ENCODE results near the gene PSMB3.
"Not testable (repeated sequence)": the region's sequence is repeated elsewhere in the genome, so short reads cannot be mapped to it uniquely, and the experiment has no call there.

Gene PSMB3

DNA sequence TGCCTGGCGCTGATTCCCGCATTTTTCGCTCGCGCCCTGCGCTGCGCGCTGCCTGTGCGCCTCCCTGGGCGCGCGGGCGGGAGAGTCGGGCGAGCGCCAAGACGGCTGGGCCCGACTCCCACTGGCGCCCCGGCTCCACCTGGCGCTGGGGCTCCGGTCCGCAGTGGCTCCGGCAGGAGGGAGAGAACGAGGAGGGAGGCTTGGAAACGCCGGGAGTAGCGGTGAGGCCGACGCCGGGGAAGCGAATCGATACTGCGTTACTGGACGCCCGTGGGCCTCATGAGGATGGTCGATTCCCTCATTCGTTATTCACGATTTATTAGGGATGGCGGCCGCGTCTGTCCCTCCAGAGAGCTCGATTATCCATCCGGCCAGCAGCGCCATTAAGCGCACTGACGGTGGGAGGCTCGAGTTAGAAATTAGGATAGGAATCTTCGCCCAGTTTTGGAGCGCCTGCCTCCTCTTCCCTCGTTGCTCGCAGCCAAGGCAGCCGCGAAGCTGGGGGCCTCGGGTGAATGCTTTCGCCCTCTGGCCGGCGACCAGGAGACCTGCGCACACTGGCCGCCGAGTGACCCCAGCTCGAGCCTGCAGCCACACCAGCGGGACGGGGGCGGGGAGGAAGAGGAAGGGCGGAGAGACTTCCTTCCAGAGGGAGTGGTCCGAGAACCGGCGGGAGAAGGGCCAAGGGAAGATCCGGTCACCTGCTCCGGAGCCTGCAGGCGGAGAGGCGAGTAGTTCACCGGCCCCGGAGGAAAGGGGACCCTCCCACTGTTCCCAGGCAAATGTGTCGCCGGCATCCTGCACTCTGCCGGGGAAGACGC, 3.1 kb upstream of the PSMB3 start:
- DNase-seq (ENCODE audit: low read depth, low spot score): no peak

DNA sequence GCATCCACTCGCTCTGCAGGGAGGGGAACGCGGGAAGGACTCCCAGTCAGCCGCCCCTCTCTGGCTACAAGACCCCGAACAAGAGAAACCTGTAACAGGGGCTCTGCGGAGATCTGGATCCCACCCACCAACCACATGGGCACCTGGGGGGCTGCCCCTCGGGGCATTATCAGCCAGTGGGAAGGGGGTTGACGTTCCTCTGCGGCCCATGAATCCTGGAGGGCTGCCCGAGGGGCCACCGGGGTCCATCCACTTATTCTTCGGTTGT, 2.6 kb upstream of the PSMB3 start:
- DNase-seq (ENCODE audit: low read depth, low spot score): no peak

DNA sequence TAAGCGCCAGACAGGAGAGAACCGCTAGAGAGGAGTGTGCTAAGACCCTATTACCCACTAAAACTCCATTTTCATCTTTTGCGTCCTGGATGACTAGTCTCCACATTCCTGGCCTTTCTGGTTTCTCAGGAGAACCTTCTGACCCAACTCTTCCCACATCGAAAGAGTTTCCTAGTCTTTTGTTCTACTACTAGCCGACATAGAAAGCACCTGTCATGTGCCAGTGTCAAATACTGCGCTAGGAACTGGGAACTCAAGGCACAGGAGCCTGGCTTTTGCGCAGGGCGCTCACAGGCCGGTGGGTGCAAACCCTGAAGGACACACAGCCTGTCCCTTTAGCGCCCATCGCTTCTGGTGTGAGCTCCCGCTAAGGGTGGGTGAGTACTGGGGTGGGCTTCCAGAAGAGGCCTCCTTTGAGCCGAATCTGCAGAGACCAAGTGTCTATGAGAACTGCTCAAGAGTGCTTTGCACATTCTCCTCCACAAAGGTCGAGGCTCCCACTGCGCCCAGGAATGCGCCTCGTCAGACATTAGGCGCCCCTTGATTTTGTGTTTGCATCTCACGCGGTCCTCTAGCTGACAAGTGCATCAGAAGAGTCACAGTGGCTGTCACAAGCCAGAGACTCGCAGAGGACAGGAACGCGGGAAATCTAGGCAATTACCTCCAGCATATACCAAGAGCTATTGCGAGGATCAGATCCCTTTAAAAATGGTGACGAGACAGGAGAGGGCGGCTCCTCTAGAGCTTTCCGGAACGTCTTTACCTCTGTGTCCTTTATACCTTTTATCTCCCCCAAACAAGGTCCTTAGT, 2.0 kb upstream of the PSMB3 start:
- no peak for DNase-seq (ENCODE audit: low read depth, low spot score)

DNA sequence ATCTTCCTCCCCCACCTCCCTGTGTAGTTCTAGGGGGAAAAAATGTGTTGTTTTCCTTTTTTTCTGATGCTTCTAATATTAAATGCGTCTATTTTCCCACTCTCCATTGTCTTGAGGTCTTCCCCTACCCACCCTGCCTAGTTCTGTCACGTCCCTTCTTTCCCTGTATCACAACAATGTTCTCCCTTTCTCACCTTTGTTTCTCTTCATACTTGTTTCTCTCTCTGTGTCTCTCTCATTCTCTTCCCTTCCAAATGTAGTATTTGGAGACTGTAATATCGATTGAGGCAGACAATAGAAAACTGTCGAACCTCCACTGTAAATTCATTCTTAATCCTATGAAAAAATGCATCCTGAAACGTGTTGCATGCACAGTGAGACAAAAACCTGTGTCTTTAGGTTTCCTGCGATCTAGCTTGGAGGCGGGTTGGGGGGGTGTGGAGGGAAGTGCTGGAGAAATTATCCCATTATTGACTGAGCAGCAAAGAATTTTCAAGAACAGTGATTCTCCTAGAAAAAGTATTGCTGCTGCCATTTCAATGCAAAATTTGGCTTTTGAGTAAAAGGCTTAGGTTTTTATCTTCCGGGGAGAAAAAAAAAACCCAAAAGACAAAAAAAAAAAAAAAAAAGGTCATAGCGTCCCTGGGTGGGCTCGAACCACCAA, 1.3 kb upstream of the PSMB3 start:
- DNase-seq (ENCODE audit: low read depth, low spot score): no peak

DNA sequence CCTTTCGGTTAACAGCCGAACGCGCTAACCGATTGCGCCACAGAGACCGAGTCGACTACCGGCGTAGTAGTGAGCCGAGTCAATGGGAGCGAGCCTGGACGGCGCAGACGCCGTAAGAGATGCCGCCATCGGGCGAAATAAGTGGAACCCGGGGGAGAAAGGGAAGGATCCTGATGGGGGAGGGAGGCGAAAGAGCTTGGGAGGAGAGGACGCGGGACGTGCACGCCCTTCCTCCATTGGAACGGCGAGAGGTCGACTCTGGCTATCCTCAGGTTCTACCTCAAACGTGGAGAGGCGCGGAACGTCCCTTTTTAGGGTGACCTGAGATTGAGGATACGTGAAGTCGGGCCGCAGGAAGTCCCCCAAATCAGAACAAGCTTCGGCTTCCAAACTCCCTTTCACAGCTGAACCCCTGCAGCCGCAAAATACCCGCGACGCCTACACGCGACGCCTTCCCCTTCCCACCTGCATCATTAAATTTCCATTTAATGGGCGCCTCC, 683 bp upstream of the PSMB3 start:
- peak; percentile 68 for DNase-seq (ENCODE audit: low read depth, low spot score)

DNA sequence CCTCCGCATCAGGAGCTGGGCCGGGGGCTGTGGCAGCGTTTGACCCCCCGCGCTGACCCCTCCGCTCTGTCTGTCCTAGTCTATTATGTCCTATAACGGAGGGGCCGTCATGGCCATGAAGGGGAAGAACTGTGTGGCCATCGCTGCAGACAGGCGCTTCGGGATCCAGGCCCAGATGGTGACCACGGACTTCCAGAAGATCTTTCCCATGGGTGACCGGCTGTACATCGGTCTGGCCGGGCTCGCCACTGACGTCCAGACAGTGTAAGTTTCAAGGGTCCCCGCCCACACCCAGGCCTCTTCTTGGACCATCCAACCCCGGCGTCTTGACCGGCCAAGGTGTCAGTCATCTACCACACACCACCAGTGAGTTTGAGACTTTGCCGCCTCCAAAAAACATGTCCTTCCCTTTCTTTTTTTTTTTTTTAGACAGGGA, 548 bp downstream of the PSMB3 start:
- DNase-seq (ENCODE audit: low read depth, low spot score): no peak

DNA sequence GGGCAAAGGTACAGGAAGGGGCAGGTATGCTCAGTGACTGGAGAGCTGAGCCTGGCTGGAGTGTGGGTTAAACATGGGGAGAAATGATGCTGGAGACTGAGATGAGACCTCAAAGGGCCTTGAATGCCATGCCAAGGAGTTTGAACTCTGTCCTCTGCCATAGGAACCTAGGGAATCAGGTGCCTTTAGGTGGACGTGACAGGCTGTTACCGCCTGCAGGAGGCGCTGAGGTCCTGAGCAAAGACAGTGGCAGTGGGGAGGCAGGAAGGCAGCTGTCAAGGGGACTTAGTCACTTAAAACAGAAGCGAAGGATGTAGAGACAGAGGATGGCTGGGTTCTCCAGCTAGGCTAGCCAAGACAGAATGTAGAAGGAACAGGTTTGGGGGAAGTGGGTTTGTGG, 9.1 kb downstream of the PSMB3 start:
- DNase-seq (ENCODE audit: low read depth, low spot score): no peak

DNA sequence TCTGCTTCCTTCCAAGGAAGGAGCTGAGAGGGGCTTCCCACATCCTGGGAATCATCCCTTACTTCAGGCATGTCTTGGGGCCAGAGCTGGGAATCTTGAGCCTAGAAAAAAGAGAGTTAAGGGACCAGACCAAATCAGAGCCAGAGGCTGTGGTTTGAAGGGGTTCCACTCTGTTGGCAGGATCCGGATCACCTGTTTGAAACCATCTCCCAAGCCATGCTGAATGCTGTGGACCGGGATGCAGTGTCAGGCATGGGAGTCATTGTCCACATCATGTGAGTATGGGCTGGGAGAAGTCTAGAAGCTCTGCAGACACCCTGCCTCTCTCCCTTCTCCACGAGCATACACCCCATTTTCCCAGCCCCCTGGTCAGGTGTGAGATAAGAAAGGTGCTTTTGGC, 9.7 kb downstream of the PSMB3 start:
- DNase-seq (ENCODE audit: low read depth, low spot score): no peak

DNA sequence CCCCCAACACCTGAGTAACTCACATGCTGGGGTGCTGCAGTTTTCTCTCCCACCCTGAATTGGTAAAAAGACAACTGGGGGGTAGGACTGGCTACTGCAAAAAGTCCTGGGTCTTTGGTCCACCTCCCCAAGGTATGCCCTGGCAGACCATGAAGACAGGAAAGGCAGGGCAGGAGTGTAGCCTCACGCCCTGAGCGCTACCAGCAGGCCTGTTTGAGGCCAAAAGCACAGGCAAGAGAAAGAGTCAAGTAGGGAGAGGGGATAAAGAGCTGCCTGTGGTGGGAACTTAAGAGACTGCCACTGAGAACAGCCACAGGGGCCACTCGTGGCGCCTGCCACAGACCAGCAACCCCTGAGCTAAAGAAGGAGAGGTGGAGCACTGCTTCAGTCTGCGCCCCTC, 13.8 kb downstream of the PSMB3 start:
- DNase-seq (ENCODE audit: low read depth, low spot score): no peak

DNA sequence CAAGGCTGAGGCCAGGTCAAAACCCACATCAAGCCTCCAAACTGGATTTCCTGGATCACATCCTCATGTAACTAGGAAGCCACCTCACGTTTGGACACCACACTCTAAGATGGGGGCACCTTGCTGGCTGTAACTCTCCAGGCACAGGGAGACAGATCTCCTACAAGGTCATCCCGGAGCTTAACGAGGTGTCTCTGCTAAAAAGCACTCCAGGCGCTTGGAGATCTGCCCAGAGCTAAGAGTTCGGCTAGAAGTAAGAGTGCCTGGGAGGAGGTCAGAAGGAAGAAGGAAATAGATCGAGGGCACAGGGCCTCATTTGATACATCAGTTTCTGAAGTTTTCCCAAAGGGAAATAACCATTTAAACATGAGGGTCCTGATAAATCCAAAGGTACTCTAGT, 15.9 kb downstream of the PSMB3 start:
- DNase-seq (ENCODE audit: low read depth, low spot score): no peak

DNA sequence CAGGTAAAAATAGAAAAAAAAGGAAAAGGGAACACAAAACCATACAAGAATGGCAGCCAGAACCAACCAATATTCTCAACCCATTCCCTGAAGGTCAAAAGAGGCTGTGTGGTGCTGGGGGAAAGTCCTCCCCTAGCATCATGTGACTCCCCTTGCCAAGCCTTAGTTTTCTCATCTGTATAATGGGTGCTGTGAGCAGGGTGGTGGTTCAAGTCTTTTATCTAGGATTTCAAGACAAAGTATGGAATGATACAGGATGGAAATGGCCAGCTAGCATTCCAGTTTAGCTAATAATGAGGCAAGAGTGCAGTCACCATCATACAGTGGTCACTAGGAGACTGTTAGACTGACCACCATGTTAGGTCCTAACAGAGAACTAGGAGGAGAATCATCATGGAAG, 20.7 kb downstream of the PSMB3 start:
- no peak for DNase-seq (ENCODE audit: low read depth, low spot score)

DNA sequence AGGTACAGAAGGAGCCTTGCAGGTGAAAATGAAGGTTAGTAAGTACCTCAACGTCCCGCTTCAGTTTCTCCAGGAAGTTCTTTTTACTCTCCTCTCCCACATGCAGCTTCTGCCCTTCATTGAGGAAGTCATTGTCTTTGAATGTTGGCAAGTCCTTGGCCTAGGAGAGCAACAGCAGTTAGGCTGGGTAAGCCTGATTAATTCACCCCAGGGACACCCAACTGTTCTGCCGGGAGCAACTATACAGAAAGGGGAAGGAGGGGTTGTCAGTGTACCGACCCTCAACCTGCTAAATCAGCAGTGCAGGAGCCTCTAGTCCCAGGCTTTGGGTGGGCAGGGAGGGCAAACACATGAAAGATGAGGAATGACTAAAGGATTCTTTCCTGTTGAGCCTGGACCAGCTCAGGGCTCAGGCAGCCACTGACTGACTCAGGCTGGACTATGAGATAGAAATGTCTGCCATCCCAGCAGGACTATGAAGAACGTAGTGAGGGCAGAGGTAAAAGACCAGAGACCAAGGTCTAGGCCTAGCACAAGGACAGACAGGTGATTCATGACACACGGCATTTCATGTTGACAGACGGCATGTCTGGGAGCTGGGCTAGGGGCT, 25.2 kb downstream of the PSMB3 start:
- no peak for DNase-seq (ENCODE audit: low read depth, low spot score)

DNA sequence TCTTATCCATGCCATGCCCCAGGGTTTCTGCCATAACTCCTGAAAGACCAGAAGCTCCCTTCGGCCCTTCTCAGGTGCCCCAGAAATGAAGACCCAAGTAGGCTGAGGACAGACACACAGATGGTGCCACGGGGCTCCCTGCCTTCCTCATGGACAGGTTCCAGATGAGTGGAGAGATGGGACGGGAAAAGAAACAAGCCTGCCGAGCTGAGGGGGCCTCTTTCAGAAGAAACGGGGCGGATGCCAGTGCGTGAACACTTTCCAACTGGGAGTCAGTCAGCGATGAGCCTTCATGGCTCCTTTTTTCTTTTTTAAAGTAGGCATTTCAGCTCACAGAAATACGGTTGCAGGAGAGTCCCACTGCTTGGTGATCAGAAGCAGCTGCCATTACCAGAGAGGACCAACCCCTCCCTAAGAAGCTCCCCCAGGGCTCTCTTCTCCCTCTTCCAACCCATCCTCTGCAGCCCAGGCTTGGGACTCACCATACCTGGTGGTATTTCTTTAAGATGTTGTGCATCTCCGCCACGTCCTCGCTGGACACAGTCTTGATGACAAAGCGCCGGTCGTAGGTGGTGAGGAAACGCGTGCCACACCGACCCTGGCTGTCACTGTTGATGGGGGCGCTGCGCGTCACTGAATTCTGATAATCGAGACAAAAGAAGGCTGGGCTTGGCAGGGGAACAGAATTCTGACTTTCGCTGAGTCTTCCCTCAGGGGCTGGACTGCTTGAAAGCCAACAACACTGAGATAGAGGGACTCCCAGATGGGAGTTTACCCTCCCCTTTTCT, 27.6 kb downstream of the PSMB3 start:
- no peak for DNase-seq (ENCODE audit: low read depth, low spot score)

DNA sequence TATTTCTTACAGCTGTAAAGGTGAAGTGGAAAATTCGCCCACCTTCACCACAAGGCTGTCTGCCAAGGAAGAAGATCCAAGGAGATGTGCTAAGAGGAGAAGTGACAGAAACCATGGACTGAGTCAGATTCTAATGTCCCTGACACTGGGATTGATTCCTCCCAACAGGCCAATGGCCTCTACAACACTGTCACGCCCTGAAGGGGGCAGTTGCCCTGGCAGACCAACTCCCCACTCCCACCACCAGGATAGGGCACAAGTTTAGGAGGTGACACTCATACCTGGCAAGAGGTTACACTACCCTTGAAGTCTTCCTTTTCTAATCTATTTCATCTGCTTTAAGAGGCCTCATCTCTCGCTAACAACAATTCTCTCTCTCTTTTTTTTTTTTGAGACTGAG, 30.7 kb downstream of the PSMB3 start:
- DNase-seq (ENCODE audit: low read depth, low spot score): no peak

DNA sequence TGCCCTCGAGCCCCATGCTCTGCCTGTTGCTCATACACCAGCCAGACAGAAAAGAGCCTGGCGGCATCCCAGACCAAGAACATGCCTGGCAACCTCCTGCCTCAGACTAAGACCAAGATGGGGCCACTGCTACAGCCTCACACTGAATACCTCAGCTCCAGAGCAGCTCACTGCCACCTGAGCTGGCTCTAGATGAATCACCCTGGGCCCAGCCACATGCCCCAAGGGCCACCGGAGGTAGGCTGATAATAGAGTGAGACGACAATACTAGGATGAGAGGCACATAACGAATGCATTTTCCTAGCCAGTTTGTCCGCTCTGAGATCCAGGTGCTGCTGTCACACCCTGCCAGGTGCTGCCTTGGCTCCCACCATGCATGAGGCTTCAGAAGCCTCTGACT, 33.8 kb downstream of the PSMB3 start:
- no peak for DNase-seq (ENCODE audit: low read depth, low spot score)

DNA sequence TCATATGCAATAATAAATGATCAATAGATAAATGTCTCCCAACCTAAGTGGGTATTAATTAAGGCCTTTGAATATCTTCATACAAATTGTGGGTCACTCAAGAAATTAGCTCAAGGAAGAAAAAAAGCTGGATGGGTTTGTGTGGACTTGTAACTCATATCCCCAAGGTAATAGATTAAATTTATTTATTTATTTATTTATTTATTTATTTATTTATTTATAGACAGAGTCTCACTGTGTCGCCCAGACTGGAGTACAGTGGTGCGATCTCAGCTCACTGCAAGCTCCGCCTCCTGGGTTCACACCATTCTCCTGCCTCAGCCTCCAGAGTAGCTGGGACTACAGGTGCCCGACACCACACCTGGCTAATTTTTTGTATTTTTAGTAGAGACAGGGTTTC, 35.5 kb downstream of the PSMB3 start:
- not testable (repeated sequence) for DNase-seq (ENCODE audit: low read depth, low spot score)

DNA sequence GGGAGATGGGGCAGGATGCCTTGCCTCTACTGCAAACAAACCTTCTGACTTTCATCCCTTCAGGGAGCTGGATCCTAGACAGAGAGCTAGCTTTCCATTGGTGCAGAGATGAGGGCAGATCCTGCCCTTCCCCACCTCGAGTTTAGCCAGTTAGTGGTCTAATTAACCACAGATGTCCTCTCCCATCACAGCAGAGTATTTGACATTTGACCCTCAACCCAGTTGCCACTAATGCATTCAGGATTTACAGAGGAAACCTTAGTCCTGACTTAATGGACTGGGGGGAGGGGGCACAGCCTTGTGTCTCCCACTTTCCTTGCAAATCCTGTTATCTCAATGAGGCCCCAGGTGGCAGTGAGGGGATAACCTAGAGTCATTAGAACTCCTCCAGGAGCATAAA, 36.6 kb downstream of the PSMB3 start:
- DNase-seq (ENCODE audit: low read depth, low spot score): no peak

DNA sequence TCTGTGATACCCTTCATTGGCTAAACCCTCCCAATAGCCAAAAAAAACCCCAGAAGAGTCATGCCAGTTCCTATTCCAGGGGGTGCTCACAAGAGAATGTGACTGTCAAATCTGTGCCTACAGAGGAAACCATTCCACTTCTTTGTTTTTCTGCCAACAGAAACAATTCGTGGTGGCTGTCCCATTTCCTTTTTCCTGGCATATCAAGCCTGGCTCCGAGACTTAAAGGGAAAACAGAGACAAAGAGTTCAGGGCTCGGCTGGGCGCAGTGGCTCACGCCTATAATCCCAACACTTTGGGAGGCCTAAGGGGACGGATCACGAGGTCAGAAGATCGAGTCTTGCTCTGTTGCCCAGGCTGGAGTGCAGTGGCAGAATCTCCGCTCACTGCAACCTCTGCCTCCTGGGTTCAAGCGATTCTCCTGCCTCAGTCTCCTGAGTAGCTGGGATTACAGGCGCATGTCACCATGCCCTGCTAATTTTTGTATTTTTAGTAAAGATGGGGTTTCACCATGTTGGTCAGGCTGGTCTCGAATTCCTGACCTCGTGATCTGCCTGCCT, 37.7 kb downstream of the PSMB3 start:
- not testable (repeated sequence) for DNase-seq (ENCODE audit: low read depth, low spot score)

DNA sequence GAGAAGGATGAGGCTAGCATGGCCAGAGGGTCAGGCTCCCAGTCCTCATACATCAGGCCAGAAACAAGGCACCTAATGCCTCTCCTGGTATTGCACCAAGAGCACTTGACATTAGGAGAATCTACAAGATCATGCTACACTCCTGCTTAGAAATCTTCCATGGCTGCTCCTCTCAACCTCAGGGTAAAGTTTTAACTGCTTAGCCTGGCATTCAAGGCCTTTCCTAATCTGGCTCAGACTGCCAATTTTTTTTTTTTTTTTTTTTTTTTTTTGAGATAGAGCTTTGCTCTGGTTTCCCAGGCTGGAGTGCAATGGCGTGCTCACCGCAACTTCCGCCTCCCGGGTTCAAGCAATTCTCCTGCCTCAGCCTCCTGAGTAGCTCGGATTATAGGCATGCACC, 38.6 kb downstream of the PSMB3 start:
- no peak for DNase-seq (ENCODE audit: low read depth, low spot score)

DNA sequence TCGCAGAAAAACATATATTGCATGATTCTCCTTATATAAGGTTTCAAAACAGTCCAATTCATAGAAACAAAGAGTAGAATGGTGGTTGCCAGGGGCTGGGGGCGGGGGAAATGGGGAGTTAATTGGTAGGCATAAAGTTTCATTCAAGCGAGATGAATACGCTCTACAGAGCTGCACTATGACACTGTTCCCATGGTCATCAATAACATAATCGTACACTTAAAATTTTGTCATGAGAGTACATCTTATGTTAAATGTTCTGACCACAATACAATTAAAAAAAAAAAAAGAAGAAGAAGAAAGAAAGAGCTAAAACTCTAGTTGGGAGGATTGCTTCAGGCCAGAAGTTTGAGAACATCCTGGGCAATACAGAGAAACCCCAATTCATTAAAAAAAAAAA, 41.7 kb downstream of the PSMB3 start:
- no peak for DNase-seq (ENCODE audit: low read depth, low spot score)
